Activated naive CD8-positive, alpha-beta T cell (primary cell): Measurements from ENCODE around the gene PIGV.
"Not testable (repeated sequence)": the region's sequence is repeated elsewhere in the genome, so short reads cannot be mapped to it uniquely, and the experiment has no call there.

Experiments
- H3K27ac Mint-ChIP-seq: one replicate; pipeline ENCODE4 v1.8.0; 2021; ENCODE audit warnings: mixed read lengths
- H3K27me3 Mint-ChIP-seq: one replicate; pipeline ENCODE4 v1.8.0; 2021; ENCODE audit warnings: mixed read lengths
- H3K36me3 Mint-ChIP-seq: one replicate; pipeline ENCODE4 v1.8.0; 2021; ENCODE audit warnings: mixed read lengths
- H3K4me1 Mint-ChIP-seq: one replicate; pipeline ENCODE4 v1.8.0; 2021; ENCODE audit warnings: low read depth, mixed read lengths
- H3K4me3 Mint-ChIP-seq: one replicate; pipeline ENCODE4 v1.8.0; 2021; ENCODE audit warnings: mild to moderate bottlenecking, mixed read lengths
- H3K9me3 Mint-ChIP-seq: one replicate; pipeline ENCODE4 v1.8.0; 2021; ENCODE audit warnings: low read depth, mixed read lengths

PIGV gene

DNA sequence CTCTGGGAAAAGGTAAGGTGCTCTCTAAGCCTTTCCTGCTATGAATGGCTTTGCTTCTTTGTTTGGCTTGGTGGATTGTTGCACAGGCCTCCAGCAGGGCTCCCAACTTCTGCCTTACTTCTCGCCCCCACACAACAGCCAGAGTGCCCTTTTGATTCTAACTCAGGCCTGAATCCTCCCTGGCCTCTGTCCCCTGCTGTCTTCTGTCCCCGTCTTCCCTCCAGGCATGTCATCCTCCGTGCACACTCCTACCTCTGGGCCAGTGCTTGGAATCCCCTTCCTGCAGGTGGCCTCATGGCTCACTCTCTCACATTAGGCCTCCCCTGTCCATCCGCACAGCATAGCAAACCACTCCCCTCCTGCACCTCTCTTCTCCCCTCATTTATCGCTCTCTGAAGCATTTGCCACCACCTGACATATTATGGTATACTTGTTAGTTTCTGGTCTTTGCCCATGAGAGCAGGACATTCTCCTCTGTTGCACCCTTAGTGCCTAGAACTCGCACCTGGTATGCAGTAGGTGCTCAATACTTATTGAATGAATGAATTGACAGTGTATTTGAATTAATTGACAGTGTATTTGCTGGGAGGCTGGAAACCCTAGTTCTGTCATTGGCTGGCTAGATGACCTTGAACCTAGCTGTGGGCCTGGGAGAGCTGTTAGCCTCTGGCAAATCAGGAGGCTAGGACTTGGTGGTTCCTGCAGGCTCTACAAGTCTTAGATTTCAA lies 41.6 kb downstream of the PIGV start:
- peak overlapping the region; percentile 98 for H3K27ac Mint-ChIP-seq
- peak overlapping the region; percentile 95 for H3K4me3 Mint-ChIP-seq
- peaks cover 5% of the 10 kb centered on the region for H3K36me3 Mint-ChIP-seq
- no peaks in the 10 kb centered on the region for H3K9me3 Mint-ChIP-seq
- H3K4me1 Mint-ChIP-seq: peaks cover 81% of the 10 kb centered on the region
- no peaks in the 10 kb centered on the region for H3K27me3 Mint-ChIP-seq

DNA sequence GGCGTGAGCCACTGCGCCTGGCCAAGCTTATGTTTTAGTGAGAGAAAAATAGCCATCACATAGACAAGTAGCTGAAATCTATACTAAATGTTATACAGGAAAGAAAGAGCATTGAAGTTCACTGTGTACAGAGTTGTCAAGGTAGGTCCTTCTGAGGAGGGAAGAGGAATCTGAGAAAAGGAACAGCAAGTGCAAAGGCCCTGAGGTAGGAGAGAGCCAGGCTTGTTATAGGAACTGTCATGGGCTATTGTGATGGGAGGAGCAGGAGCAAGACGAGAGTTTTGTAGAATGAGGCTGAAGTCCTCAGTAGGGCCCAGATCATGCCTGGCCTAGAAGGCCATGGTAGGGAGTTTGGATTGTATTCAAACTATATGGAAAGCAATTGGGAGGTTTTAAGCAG lies 43.3 kb downstream of the PIGV start:
- Mint-ChIP-seq H3K27me3 (no peaks in the 10 kb centered on the region), H3K36me3 (peaks cover 5% of the 10 kb centered on the region), H3K4me1 (peaks cover 74% of the 10 kb centered on the region), H3K27ac (peak overlapping the region; percentile 98), H3K4me3 (no peak overlapping the region), H3K9me3 (no peaks in the 10 kb centered on the region)

DNA sequence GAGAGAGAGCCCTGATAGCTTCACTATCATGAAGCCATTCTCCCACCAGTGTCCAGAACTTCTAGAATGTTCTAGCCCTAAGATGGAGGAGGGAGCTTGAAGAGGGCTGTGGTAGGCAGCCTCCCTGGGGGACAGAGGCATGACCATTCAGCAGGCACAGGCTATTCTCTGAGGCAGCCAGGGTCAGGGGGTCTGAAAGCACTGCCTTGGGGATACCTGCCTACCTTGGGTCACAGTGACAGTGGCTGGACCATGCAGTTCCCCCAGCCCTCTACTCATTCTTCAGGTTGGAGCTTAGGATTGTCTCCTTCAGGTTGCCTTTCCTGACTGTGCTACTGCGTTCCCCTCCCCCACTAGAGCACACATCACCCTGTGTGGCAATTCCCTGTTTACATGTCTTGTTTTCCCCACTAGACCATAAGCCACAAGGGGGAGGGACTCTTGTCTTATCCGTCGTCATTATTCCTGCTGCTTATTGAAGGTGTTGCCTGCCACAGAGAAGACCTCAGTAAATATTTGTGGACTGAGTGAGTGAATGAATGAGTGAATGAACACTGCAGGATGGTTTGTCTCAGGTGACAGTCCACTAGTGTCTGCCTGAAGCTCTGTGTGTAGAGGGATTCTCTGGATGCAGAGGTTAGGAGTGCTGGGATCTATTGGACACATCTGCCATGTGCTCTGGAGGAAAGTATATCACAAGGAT lies 43.9 kb downstream of the PIGV start:
- H3K27me3 Mint-ChIP-seq: no peaks in the 10 kb centered on the region
- H3K4me3 Mint-ChIP-seq: no peak overlapping the region
- no peaks in the 10 kb centered on the region for H3K9me3 Mint-ChIP-seq
- peaks cover 71% of the 10 kb centered on the region for H3K4me1 Mint-ChIP-seq
- peaks cover 5% of the 10 kb centered on the region for H3K36me3 Mint-ChIP-seq
- H3K27ac Mint-ChIP-seq: peak overlapping the region; percentile 98

DNA sequence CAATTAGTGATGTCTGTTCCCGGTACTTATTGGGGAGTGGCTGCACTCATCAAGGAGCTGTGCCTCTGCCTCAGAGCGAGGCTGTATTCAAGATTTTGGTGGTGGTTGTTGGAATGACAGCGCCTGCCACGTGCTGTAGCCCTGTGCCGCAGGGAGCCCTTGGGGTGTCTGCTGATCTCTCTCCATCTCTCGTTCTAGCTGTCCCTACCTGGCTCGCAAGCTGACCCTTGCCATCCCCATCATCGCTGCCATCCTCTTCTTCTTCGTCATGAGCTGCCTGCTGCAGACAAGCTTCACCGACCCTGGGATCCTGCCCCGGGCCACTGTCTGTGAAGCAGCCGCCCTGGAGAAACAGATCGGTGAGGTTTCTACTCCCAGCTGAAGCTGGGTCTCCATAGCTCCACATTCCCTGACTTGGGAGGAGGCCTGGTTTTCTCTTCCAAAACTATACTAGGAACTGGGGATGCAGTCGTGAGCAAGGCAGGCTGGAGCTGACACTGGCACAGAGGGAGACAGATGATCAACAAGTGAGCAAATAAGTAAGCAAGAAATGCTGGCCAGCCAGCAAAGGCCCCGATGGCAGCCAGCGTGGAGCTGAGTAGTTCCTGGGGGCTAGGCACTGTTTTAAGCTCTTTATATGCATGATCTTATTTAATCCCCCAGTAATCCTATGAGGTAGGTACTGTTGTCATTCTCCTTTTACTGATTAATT lies 44.7 kb downstream of the PIGV start:
- H3K9me3 Mint-ChIP-seq: no peaks in the 10 kb centered on the region
- H3K27me3 Mint-ChIP-seq: no peaks in the 10 kb centered on the region
- H3K36me3 Mint-ChIP-seq: peaks cover 5% of the 10 kb centered on the region
- peak overlapping the region; percentile 83 for H3K4me3 Mint-ChIP-seq
- H3K4me1 Mint-ChIP-seq: peaks cover 70% of the 10 kb centered on the region
- H3K27ac Mint-ChIP-seq: peak overlapping the region; percentile 98

DNA sequence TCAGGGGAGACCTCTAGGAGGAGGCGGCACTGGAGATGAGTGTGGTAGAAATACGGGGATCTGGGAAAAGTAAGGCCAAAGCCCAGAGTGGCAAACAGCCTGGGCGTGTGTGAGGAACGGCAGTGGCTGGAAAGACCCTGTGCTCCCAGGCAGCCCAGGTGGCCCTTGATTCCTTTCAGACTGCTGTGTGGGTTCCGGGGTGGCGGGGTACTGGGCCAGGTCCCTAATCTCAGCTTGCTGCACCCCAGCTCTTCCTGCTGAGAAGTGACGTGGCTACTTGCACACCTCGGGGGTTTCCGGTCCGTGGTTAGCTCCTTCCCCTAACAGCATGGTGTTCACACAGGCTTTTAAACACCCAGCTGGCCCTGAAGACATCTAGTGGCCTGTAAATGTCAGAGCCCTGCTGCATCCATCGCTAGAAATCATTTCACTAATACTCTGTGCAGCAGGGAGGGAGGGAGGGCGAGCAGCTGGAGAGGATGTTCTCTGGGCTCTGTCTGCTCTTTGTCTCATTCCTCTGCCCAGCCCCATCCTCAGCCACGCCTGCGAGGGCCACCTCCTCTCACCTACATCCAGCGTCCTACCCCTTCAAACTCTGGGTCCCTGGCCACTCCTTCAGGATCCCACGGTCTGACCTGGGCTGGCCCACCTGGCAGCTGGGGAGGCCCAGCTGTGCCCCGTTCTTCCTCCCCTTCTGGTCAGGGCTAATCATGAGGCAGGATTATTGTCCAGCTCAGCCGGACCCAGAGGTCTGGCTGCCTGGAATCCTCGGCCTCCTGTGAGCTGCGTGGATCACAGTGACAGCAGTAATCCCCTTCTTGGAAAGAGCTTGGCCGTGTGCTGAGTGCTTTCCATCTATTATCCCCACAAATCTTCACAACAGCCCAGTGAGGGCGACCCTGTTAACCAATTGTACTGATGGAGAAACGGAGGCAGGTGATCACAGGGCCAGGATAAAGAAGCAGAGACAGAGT lies 46.0 kb downstream of the PIGV start:
- Mint-ChIP-seq H3K9me3 (no peaks in the 10 kb centered on the region), H3K27me3 (no peaks in the 10 kb centered on the region), H3K4me3 (peak overlapping the region; percentile 83), H3K27ac (peak overlapping the region; percentile 98), H3K36me3 (peaks cover 5% of the 10 kb centered on the region), H3K4me1 (peaks cover 61% of the 10 kb centered on the region)

DNA sequence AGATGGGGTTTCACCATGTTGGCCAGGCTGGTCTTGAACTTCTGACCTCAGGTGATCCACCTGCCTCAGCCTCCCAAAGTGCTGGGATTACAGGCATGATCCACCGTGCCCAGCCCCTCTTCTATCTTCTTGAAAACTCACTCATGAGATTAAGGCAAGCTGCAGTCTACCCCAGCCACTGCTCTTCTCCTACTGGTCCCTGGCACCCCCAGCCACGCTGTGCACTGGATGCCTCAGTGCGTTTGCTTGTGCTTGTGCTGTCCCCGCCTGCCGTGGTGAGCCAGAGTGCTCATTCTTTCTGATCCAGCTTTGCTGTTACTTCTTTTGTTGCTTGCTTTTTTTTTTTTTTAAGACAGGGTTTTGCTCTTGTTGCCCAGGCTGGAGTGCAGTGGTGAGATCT lies 49.9 kb downstream of the PIGV start:
- peaks cover 31% of the 10 kb centered on the region for H3K4me1 Mint-ChIP-seq
- not testable (repeated sequence) for H3K27me3 Mint-ChIP-seq, H3K36me3 Mint-ChIP-seq, H3K9me3 Mint-ChIP-seq, H3K27ac Mint-ChIP-seq, H3K4me3 Mint-ChIP-seq

DNA sequence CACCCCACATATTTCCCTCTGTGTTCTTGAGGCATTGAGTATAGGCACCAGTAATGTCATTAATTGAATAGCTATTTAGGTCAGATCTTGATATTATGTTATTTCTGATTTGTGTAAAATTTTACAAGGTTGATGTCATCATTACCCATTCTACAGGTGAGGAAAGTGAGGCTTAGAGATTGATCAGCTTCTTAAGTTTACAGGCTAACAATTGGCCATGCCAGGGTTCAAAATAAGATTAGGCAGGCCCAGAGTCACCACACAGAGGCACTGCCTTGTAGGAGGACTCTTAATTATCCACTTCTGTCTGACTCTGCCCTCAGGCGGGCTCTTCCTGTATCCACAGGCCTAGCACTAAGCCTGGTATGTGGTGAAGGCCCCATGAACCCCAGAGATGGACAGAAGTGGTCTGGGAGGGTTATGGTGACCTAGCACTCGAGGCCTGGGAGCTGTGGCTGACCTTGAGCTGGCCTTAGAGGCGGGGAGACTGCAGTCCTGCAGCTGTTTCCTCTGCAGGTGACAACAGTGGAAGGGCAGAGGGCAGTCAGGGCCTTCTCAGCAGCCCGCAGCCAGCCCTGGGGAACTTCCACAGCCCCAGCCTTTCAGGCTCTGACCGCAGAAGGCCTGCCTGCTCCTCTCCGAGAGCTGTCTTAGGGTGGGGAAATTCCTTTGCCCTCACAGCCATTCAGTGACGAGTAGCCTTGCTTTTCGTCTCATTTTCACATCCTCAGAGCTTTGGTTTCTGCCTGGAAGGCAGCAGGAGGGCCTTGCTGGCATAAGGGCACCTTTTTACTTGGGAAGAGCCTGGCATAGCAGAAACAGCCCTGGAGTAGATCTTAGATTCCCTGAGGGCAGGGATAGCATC lies 51.0 kb downstream of the PIGV start:
- Mint-ChIP-seq H3K27ac (no peak overlapping the region), H3K36me3 (no peaks in the 10 kb centered on the region), H3K4me1 (peaks cover 21% of the 10 kb centered on the region), H3K9me3 (no peaks in the 10 kb centered on the region), H3K4me3 (no peak overlapping the region), H3K27me3 (no peaks in the 10 kb centered on the region)

DNA sequence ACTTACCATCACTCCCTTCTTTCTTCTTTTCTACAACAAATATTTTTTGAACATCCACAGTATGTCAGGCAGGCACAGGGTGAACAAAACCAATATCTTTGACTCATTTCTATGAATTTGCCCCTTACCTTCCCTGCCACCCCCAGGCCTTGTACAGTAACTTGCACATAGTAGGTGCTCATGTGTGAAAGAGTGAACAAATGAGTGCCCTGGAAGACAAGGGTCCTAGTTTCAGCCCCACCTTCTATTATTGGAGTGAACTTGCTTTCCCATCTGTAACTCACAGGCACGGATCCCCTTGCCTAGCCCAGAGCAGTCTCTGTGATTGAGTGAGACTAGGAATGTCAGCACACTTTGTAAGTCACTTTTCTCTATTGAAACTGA lies 51.6 kb downstream of the PIGV start:
- peak overlapping the region; percentile 68 for H3K27ac Mint-ChIP-seq
- H3K4me1 Mint-ChIP-seq: peaks cover 14% of the 10 kb centered on the region
- no peaks in the 10 kb centered on the region for H3K9me3 Mint-ChIP-seq
- no peaks in the 10 kb centered on the region for H3K27me3 Mint-ChIP-seq
- no peaks in the 10 kb centered on the region for H3K36me3 Mint-ChIP-seq
- H3K4me3 Mint-ChIP-seq: no peak overlapping the region

DNA sequence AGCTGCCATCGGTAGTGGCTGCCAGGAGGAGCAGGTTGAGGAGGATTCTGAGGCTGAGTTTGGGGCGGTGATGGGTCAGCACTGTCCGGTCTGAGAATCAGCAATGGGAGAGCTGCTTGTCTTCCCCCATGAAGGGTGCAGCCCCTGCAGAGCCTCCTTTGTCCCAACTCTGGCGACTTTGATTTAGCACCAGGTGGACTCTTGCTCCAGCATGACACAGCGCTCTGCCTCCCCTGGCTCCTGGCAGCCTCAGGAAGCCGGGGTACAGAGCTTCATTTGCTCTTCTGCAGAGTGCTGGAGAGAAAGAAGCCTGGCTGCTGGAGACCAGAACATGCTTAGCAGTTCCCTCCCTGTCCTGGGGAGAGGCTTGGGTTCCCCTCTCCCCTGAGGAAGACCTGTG lies 52.0 kb downstream of the PIGV start:
- Mint-ChIP-seq H3K4me3 (no peak overlapping the region), H3K9me3 (no peaks in the 10 kb centered on the region), H3K4me1 (peaks cover 10% of the 10 kb centered on the region), H3K27ac (no peak overlapping the region), H3K27me3 (no peaks in the 10 kb centered on the region), H3K36me3 (no peaks in the 10 kb centered on the region)

DNA sequence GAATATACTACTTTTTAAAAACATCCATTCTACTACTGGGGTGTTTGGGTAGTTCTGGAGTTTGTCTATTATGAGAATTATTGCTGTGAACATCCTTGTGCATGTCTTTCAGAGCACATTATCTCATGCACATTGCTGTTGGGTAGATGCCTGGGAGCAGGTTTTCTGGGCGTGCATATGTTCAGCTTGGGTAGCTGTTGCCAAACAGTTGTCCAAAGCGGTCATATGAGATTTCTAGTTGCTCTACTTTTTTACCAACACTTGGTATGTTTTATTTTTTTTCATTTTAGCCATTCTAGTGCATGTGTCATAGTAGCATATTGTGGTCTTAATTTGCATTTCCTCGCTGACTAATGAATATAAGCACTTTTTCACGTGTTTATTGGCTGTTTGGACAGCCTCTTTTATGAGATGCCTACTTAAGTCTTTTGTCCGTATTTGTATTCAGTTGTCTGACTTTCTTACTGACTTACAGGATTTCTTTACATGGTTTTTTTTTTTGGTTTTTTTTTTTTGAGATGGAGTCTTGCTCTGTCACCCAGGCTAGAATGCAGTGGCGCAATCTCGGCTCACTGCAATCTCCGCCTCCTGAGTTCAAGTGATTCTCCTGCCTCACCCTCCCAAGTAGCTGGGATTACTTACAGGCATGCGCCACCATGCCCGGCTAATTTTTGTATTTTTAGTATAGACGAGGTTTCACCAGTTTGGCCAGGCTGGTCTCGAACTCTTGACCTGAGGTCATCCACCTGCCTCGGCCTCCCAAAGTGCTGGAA lies 56.9 kb downstream of the PIGV start:
- peaks cover 4% of the 10 kb centered on the region for H3K36me3 Mint-ChIP-seq
- no peaks in the 10 kb centered on the region for H3K4me1 Mint-ChIP-seq
- peak overlapping the region; percentile 28 for H3K27ac Mint-ChIP-seq
- no peak overlapping the region for H3K4me3 Mint-ChIP-seq
- no peaks in the 10 kb centered on the region for H3K27me3 Mint-ChIP-seq
- no peaks in the 10 kb centered on the region for H3K9me3 Mint-ChIP-seq

DNA sequence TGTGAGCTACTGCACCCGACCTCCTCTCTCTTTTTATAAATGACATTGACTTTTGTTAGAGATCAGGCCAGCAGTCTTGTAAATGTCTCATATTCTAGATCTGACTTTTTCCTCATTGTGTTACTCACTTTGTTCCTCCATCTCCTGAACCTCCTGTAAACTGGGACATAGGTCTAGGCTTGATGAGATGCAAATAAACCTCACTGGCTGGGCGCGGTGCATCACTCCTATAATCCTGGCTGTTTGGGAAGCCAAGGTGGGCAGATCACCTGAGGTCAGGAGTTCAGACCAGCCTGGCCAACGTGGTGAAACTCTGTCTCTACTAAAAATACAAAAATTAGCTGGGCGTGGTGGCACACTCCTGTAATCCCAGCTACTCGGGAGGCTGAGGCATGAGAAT lies 60.1 kb downstream of the PIGV start:
- H3K4me1 Mint-ChIP-seq, H3K27me3 Mint-ChIP-seq, H3K36me3 Mint-ChIP-seq, H3K4me3 Mint-ChIP-seq, H3K9me3 Mint-ChIP-seq: not testable (repeated sequence)
- peak overlapping the region; percentile 46 for H3K27ac Mint-ChIP-seq
